GM23338 (cell line): ENCODE results near the gene NCLN. TPM values are rescaled to one million over a fixed set of nuclear protein-coding genes. Genes with fewer than 3 reads are reported as not detected.

ENCODE experiments used
- ATAC-seq: fragments of 200-7000 bp; cut with Tn5 transposase; 3 replicates; pipeline ENCODE4 v1.9.1; 2020
- DNase-seq: peaks from one replicate; pipeline ENCODE4 v3.0.0-alpha.2; 2015; ENCODE audit warnings: low spot score
- H2AFZ ChIP-seq: fragments of 200-600 bp; sonication (generic); 2 replicates; pipeline ENCODE4 v1.8.0; 2016; ENCODE audit warnings: antibody characterized with exemption, mild to moderate bottlenecking, moderate library complexity
- H3F3A ChIP-seq: fragments of 200-600 bp; sonication (generic); replicated peaks from 2 replicates; pipeline ENCODE4 v1.8.0; 2017; ENCODE audit warnings: antibody characterized with exemption, mixed run types, low read depth
- H3K27ac ChIP-seq: fragments of 200-600 bp; sonication (generic); 2 replicates; pipeline ENCODE4 v1.6.1; 2016; ENCODE audit warnings: low read depth
- H3K27me3 ChIP-seq: fragments of 200-600 bp; sonication (generic); 2 replicates; pipeline ENCODE4 v1.8.0; 2016; ENCODE audit warnings: mild to moderate bottlenecking, mixed run types, moderate library complexity; ENCODE audit not compliant: insufficient read depth
- H3K36me3 ChIP-seq: fragments of 200-600 bp; sonication (generic); 2 replicates; pipeline ENCODE4 v1.8.0; 2016; ENCODE audit warnings: mild to moderate bottlenecking; ENCODE audit not compliant: insufficient read depth
- H3K4me1 ChIP-seq: fragments of 200-600 bp; sonication (generic); 2 replicates; pipeline ENCODE4 v1.8.0; 2016; ENCODE audit warnings: mild to moderate bottlenecking, moderate library complexity; ENCODE audit not compliant: insufficient read depth
- H3K4me2 ChIP-seq: fragments of 200-600 bp; sonication (generic); 2 replicates; pipeline ENCODE4 v1.7.1; 2017; ENCODE audit warnings: mixed run types
- H3K4me3 ChIP-seq: fragments of 200-600 bp; sonication (generic); 2 replicates; pipeline ENCODE4 v1.6.1; 2016; ENCODE audit warnings: mixed run types
- H3K79me2 ChIP-seq: fragments of 200-600 bp; sonication (generic); replicated peaks from 2 replicates; pipeline ENCODE4 v1.8.0; 2017; ENCODE audit warnings: mild to moderate bottlenecking; ENCODE audit not compliant: insufficient read depth
- H3K9me2 ChIP-seq: fragments of 200-600 bp; sonication (generic); 2 replicates; pipeline ENCODE4 v1.8.0; 2017; ENCODE audit not compliant: insufficient read depth
- H4K20me1 ChIP-seq: fragments of 200-600 bp; sonication (generic); replicated peaks from 2 replicates; pipeline ENCODE4 v1.8.0; 2017; ENCODE audit warnings: mild to moderate bottlenecking; ENCODE audit not compliant: insufficient read depth
- H3K27ac Mint-ChIP-seq: 2 replicates; pipeline ENCODE4 v1.8.0; 2020; ENCODE audit warnings: inconsistent platforms, mild to moderate bottlenecking, moderate library complexity, mixed read lengths
- H3K27me3 Mint-ChIP-seq: 3 replicates; pipeline ENCODE4 v1.8.0; 2022; ENCODE audit warnings: low read depth, mild to moderate bottlenecking, moderate library complexity, mixed read lengths, inconsistent platforms; ENCODE audit not compliant: insufficient read depth, poor library complexity
- H3K36me3 Mint-ChIP-seq: 3 replicates; pipeline ENCODE4 v1.8.0; 2021; ENCODE audit warnings: low read depth, mild to moderate bottlenecking, inconsistent platforms, moderate library complexity, mixed read lengths
- H3K4me1 Mint-ChIP-seq: 3 replicates; pipeline ENCODE4 v1.8.0; 2020; ENCODE audit warnings: mild to moderate bottlenecking, inconsistent platforms, mixed read lengths
- H3K4me3 Mint-ChIP-seq: 3 replicates; pipeline ENCODE4 v1.8.0; 2021; ENCODE audit warnings: moderate library complexity, mild to moderate bottlenecking, inconsistent platforms, mixed read lengths
- H3K9me3 Mint-ChIP-seq: 3 replicates; pipeline ENCODE4 v1.8.0; 2020; ENCODE audit warnings: moderate library complexity, mild to moderate bottlenecking, inconsistent platforms, mixed read lengths
- CTCF ChIP-seq, 2 experiments: fragments of 200-600 bp in 1 of 2; sonication (generic) in 1 of 2; conservative IDR thresholded peaks; 2 replicates each; pipeline versions ENCODE4 v1.5.1 to v1.6.1; 2016 to 2017; ENCODE audit warnings: antibody characterized with exemption in 2 of 2, low read depth in 2 of 2, mild to moderate bottlenecking in 2 of 2, moderate library complexity in 1 of 2
- EZH2 ChIP-seq: fragments of 200-600 bp; sonication (generic); IDR thresholded peaks from one replicate; pipeline ENCODE4 v1.8.0; 2017; ENCODE audit warnings: antibody characterized with exemption, mild to moderate bottlenecking, low read depth; ENCODE audit not compliant: unreplicated experiment
- JUNB ChIP-seq: IDR thresholded peaks from one replicate; pipeline ENCODE4 v1.6.1; 2016; ENCODE audit warnings: antibody characterized with exemption; ENCODE audit not compliant: unreplicated experiment
- NANOG ChIP-seq: IDR thresholded peaks from 2 replicates; pipeline ENCODE4 v1.6.1; 2016; ENCODE audit warnings: antibody characterized with exemption, borderline replicate concordance
- POLR2AphosphoS5 ChIP-seq: IDR thresholded peaks from 2 replicates; pipeline ENCODE4 v1.6.1; 2016; ENCODE audit warnings: antibody characterized with exemption, low read depth
- REST ChIP-seq: IDR thresholded peaks from one replicate; pipeline ENCODE4 v1.6.1; 2018; ENCODE audit warnings: antibody characterized with exemption; ENCODE audit not compliant: unreplicated experiment
- ZNF114 ChIP-seq: fragments of 250-450 bp; sonication (Bioruptor Pico); IDR thresholded peaks from 2 replicates; pipeline ENCODE4 v1.5.0; 2020; ENCODE audit warnings: mild to moderate bottlenecking, moderate library complexity
- ZNF331 ChIP-seq: fragments of 250-450 bp; sonication (Bioruptor Pico); IDR thresholded peaks from 2 replicates; pipeline ENCODE4 v1.5.0; 2020; ENCODE audit warnings: low read depth, mild to moderate bottlenecking, moderate library complexity
- polyA plus RNA-seq: library from polyadenylated mRNA; unstranded; fragments of >200 nt; fragmentation: Nextera tagmentation; extraction: Ambion mirVana; gene quantifications from 2 replicates; pipeline ENCODE4 v1.2.1, GENCODE V29; 2016
- total RNA-seq: library from RNA; depleted of rRNA; stranded (reverse); fragments of >200 nt; shearing (Covaris generic); gene quantifications from 2 replicates; pipeline ENCODE4 v1.2.3, GENCODE V29; 2014

Gene NCLN
- total and polyA plus RNA-seq, 2 experiments from 2014 or later, result 85.6 to 125 TPM

- TF ChIP-seq CTCF (conservative IDR thresholded peaks at IDR 0.05; ENCODE audit: low read depth in 2 of 2) (no peak), ZNF331 (CRISPR knock-in tag) (no peak), EZH2 (no peak), NANOG (no peak), JUNB (no peak)
Observed at GRCh38 chr19:3203805-3204645, 18.3 kb downstream of the NCLN start (continued).

- TF ChIP-seq ZNF114 (CRISPR knock-in tag), result no peak
- TF ChIP-seq JUNB, result no peak
- TF ChIP-seq EZH2, result no peak
- no peaks in the 10 kb centered on the region for H3F3A ChIP-seq
- no peaks in the 10 kb centered on the region for H3K4me1 ChIP-seq
- no peaks in the 10 kb centered on the region for H3K9me2 ChIP-seq
- Mint-ChIP-seq H3K9me3 (no peaks in the 10 kb centered on the region), H3K27ac (no peak overlapping the region), H3K36me3 (peaks cover 25% of the 10 kb centered on the region), H3K4me3 (no peak overlapping the region), H3K27me3 (peaks cover 9% of the 10 kb centered on the region), H3K4me1 (peaks cover 3% of the 10 kb centered on the region; the same call in 1 of the 3 replicates)
- no peak for DNase-seq
- no peak overlapping the region for H3K4me2 ChIP-seq
- H3K79me2 ChIP-seq, result no peaks in the 10 kb centered on the region
- H3K27me3 ChIP-seq, result no peaks in the 10 kb centered on the region
- no peak overlapping the region for H3K27ac ChIP-seq
- H2AFZ ChIP-seq, result no peak overlapping the region
- ATAC-seq, result no peak
- peaks cover 3% of the 10 kb centered on the region; the same call in 1 of the 2 replicates for H4K20me1 ChIP-seq
- no peak overlapping the region for H3K4me3 ChIP-seq
- H3K36me3 ChIP-seq, result peaks cover 12% of the 10 kb centered on the region
Observed at GRCh38 chr19:3204646-3205275, 19.0 kb downstream of the NCLN start.

GRCh38 chr19:3206216-3206953, 20.7 kb downstream of the NCLN start:
- DNase-seq (no peak), ATAC-seq (no peak)
- H3K27me3 ChIP-seq, result no peaks in the 10 kb centered on the region
- H3K9me2 ChIP-seq, result no peaks in the 10 kb centered on the region
- H3K27ac Mint-ChIP-seq, result no peak overlapping the region
- peaks cover 8% of the 10 kb centered on the region for H3K4me1 Mint-ChIP-seq
- no peaks in the 10 kb centered on the region for H3F3A ChIP-seq
- H3K36me3 Mint-ChIP-seq, result peaks cover 25% of the 10 kb centered on the region
- H3K36me3 ChIP-seq, result peaks cover 12% of the 10 kb centered on the region
- H3K27me3 Mint-ChIP-seq, result peaks cover 10% of the 10 kb centered on the region
- H4K20me1 ChIP-seq, result peaks cover 6% of the 10 kb centered on the region; the same call in 1 of the 2 replicates
- no peak overlapping the region for H3K27ac ChIP-seq
- H3K79me2 ChIP-seq, result no peaks in the 10 kb centered on the region
- no peak overlapping the region for H3K4me2 ChIP-seq
- peaks cover 4% of the 10 kb centered on the region; the same call in 1 of the 2 replicates for H3K4me1 ChIP-seq
- H3K9me3 Mint-ChIP-seq, result no peaks in the 10 kb centered on the region
- H3K4me3 ChIP-seq, result no peak overlapping the region
- no peak overlapping the region for H2AFZ ChIP-seq
- no peak overlapping the region for H3K4me3 Mint-ChIP-seq
- no peak for TF ChIP-seq EZH2
- TF ChIP-seq REST, result no peak
- TF ChIP-seq POLR2AphosphoS5, result no peak
